HEK293 (cell line): ENCODE measurements around the gene CLRN1.

ENCODE experiments used
- CTCF ChIA-PET: fragments of 350-600 bp; formaldehyde crosslinking; extraction: SDS; loops from one replicate; lab custom pipeline; 2021; ENCODE audit warnings: antibody characterized with exemption; lab: Yijun Ruan, JAX
- POLR2A ChIA-PET: fragments of 300-600 bp; formaldehyde crosslinking; extraction: SDS; loops from one replicate; lab custom pipeline; 2020; ENCODE audit warnings: antibody characterized with exemption, inconsistent platforms; lab: Yijun Ruan, JAX
- H3K27ac ChIP-seq: fragments of 200-500 bp; sonication (Bioruptor generic); 2 replicates; pipeline ENCODE4 v1.5.1; 2014; ENCODE audit warnings: low read depth, low read length, control low read depth, inconsistent platforms; ENCODE audit errors: extremely low read depth
- H3K36me3 ChIP-seq, 2 experiments: fragments of 200-500 bp in 1 of 2; sonication (Bioruptor generic) in 1 of 2; 1 replicate in 1 of 2; 2 replicates in 1 of 2; pipeline ENCODE4 v1.5.1; 2014 to 2017; ENCODE audit warnings: inconsistent platforms in 2 of 2, low read length in 2 of 2; ENCODE audit not compliant: control insufficient read depth in 2 of 2, insufficient read depth in 1 of 2
- H3K4me1 ChIP-seq: fragments of 200-500 bp; sonication (Bioruptor generic); 2 replicates; pipeline ENCODE4 v1.5.1; 2014; ENCODE audit warnings: mild to moderate bottlenecking, low read length, inconsistent platforms; ENCODE audit not compliant: control insufficient read depth, insufficient read depth
- H3K4me3 ChIP-seq: 2 replicates; pipeline ENCODE4 v1.5.1; 2011; ENCODE audit warnings: low read depth, mild to moderate bottlenecking, control low read depth, low read length, moderate library complexity
- H3K9me3 ChIP-seq: fragments of 200-500 bp; sonication (Bioruptor generic); 2 replicates; pipeline ENCODE4 v1.5.1; 2014; ENCODE audit warnings: low read depth, low read length, inconsistent platforms; ENCODE audit not compliant: control insufficient read depth, insufficient read depth
- OSR2 ChIP-seq: fragments of 450-650 bp; formaldehyde crosslinking; IDR thresholded peaks from 2 replicates; pipeline ENCODE4 v1.5.1; 2016; ENCODE audit warnings: missing biosample characterization, missing genetic modification characterization
- ZBTB8A ChIP-seq: fragments of 450-650 bp; formaldehyde crosslinking; IDR thresholded peaks from 2 replicates; pipeline ENCODE4 v1.5.1; 2016; ENCODE audit warnings: missing biosample characterization, missing genetic modification characterization
- ZNF114 ChIP-seq: fragments of 450-650 bp; formaldehyde crosslinking; IDR thresholded peaks from 2 replicates; pipeline ENCODE4 v1.5.0; 2017; ENCODE audit warnings: missing biosample characterization, missing genetic modification characterization
- ZNF138 ChIP-seq: fragments of 450-650 bp; formaldehyde crosslinking; IDR thresholded peaks from 2 replicates; pipeline ENCODE4 v1.5.1; 2016; ENCODE audit warnings: missing biosample characterization, missing genetic modification characterization, borderline replicate concordance
- ZNF146 ChIP-seq: fragments of 450-650 bp; formaldehyde crosslinking; IDR thresholded peaks from 2 replicates; pipeline ENCODE4 v1.5.1; 2016; ENCODE audit warnings: missing biosample characterization, missing genetic modification characterization
- ZNF175 ChIP-seq: fragments of 450-650 bp; formaldehyde crosslinking; IDR thresholded peaks from 2 replicates; pipeline ENCODE4 v1.5.1; 2016; ENCODE audit warnings: missing biosample characterization, missing genetic modification characterization
- ZNF266 ChIP-seq: fragments of 450-650 bp; formaldehyde crosslinking; IDR thresholded peaks from 2 replicates; pipeline ENCODE4 v1.5.1; 2016; ENCODE audit warnings: missing biosample characterization, missing genetic modification characterization, low read depth
- ZNF404 ChIP-seq: fragments of 450-650 bp; formaldehyde crosslinking; IDR thresholded peaks from 2 replicates; pipeline ENCODE4 v1.5.1; 2017; ENCODE audit warnings: missing biosample characterization, missing genetic modification characterization
- ZNF423 ChIP-seq: fragments of 450-650 bp; formaldehyde crosslinking; IDR thresholded peaks from 2 replicates; pipeline ENCODE4 v1.5.1; 2016; ENCODE audit warnings: missing biosample characterization, missing genetic modification characterization
- ZNF426 ChIP-seq: fragments of 450-650 bp; formaldehyde crosslinking; IDR thresholded peaks from 2 replicates; pipeline ENCODE4 v1.5.1; 2017; ENCODE audit warnings: missing biosample characterization, missing genetic modification characterization, mild to moderate bottlenecking, inconsistent platforms, moderate library complexity
- ZNF600 ChIP-seq: fragments of 450-650 bp; formaldehyde crosslinking; IDR thresholded peaks from 2 replicates; pipeline ENCODE4 v1.5.1; 2016; ENCODE audit warnings: missing biosample characterization, missing genetic modification characterization
- ZNF670 ChIP-seq: fragments of 450-650 bp; formaldehyde crosslinking; IDR thresholded peaks from 2 replicates; pipeline ENCODE4 v1.5.1; 2016; ENCODE audit warnings: missing biosample characterization, missing genetic modification characterization, low read depth
- ZNF837 ChIP-seq: fragments of 450-650 bp; formaldehyde crosslinking; IDR thresholded peaks from 2 replicates; pipeline ENCODE4 v1.5.1; 2016; ENCODE audit warnings: missing biosample characterization, missing genetic modification characterization
- TF ChIP-seq, protein P1 (sequence below): fragments of 450-650 bp; formaldehyde crosslinking; IDR thresholded peaks from 2 replicates; pipeline ENCODE4 v1.5.1; 2016; ENCODE audit warnings: missing biosample characterization, missing genetic modification characterization
- TF ChIP-seq, protein P2 (sequence below): fragments of 450-650 bp; formaldehyde crosslinking; IDR thresholded peaks from 2 replicates; pipeline ENCODE4 v1.5.1; 2016; ENCODE audit warnings: missing biosample characterization, missing genetic modification characterization
- TF ChIP-seq, protein P3 (sequence below): fragments of 450-650 bp; formaldehyde crosslinking; conservative IDR thresholded peaks from 2 replicates; pipeline ENCODE4 v1.5.1; 2016; ENCODE audit warnings: low read depth, missing biosample characterization, missing genetic modification characterization
- TF ChIP-seq, protein P4 (sequence below): fragments of 450-650 bp; formaldehyde crosslinking; IDR thresholded peaks from 2 replicates; pipeline ENCODE4 v1.5.1; 2016; ENCODE audit warnings: missing biosample characterization, missing genetic modification characterization
- TF ChIP-seq, protein P5 (sequence below): fragments of 450-650 bp; formaldehyde crosslinking; IDR thresholded peaks from 2 replicates; pipeline ENCODE4 v1.5.1; 2016; ENCODE audit warnings: missing biosample characterization, missing genetic modification characterization
- TF ChIP-seq, protein P6 (sequence below): fragments of 450-650 bp; formaldehyde crosslinking; IDR thresholded peaks from 2 replicates; pipeline ENCODE4 v1.5.1; 2016; ENCODE audit warnings: missing biosample characterization, missing genetic modification characterization

Gene CLRN1

DNA sequence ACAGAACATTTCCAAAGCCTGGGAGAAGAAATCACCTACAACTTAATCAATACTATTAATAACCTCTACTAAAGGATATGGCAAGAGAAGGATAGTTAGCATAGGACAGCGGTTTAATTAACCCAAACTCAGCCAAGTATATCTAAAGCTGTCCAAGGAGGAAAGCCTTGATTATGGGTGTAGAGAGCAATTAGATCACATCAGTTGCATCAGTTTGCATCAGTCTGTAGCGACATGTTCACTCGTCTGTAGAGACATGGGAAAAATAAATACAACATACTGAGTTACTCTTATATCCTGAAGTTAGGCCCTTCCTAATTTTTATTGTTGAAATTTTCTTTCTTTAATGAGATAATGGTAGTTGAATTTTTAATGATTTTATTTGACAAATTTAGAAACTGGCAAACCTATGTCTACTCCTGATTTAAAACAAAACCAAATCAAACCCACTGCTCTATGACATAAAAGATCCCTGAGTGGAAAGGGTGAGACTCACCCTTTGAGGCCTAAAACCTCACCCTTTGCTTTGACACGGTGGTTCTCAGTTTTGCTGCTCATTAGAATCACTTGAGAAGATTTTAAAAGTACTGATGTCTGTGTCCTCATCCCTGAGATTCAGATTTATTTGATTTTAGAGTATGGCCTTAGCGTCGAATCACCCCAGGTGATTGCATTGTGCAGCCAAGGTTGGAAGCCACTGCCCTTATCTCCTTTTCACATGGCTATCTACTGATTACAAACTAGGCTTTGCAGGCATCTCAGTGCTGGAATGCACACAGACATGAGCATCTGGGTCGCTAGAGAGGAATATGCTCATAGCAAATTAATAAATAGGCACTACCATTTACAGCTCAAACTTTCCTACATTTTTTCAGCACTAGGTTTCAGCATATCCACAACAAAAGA, 2.8 kb upstream of the CLRN1 start:
- Histone ChIP-seq H3K4me1 (no peaks in the 10 kb centered on the region), H3K4me3 (no peak overlapping the region), H3K27ac (no peak overlapping the region), H3K36me3 (no peaks in the 10 kb centered on the region), H3K9me3 (no peaks in the 10 kb centered on the region)
- CTCF ChIA-PET, result interaction anchor here (0.5 kb wide), 1 partner anchor 1852 kb away, joined by 3 read pairs; no protein-coding TSS in a partner anchor
- POLR2A ChIA-PET, result no interaction called here
- TF ChIP-seq ZNF426 (no peak), ZNF423 (no peak), ZNF600 (no peak), ZNF670 (no peak), ZNF266 (tag by site-specific recombination) (no peak), ZNF404 (no peak), ZNF114 (tag by site-specific recombination) (no peak), ZNF837 (tag by site-specific recombination) (no peak), ZBTB8A (no peak), OSR2 (tag by site-specific recombination) (no peak), ZNF175 (tag by site-specific recombination) (no peak), ZNF146 (tag by site-specific recombination) (no peak), ZNF138 (tag by site-specific recombination) (no peak)
- TF ChIP-seq, protein P1, sequence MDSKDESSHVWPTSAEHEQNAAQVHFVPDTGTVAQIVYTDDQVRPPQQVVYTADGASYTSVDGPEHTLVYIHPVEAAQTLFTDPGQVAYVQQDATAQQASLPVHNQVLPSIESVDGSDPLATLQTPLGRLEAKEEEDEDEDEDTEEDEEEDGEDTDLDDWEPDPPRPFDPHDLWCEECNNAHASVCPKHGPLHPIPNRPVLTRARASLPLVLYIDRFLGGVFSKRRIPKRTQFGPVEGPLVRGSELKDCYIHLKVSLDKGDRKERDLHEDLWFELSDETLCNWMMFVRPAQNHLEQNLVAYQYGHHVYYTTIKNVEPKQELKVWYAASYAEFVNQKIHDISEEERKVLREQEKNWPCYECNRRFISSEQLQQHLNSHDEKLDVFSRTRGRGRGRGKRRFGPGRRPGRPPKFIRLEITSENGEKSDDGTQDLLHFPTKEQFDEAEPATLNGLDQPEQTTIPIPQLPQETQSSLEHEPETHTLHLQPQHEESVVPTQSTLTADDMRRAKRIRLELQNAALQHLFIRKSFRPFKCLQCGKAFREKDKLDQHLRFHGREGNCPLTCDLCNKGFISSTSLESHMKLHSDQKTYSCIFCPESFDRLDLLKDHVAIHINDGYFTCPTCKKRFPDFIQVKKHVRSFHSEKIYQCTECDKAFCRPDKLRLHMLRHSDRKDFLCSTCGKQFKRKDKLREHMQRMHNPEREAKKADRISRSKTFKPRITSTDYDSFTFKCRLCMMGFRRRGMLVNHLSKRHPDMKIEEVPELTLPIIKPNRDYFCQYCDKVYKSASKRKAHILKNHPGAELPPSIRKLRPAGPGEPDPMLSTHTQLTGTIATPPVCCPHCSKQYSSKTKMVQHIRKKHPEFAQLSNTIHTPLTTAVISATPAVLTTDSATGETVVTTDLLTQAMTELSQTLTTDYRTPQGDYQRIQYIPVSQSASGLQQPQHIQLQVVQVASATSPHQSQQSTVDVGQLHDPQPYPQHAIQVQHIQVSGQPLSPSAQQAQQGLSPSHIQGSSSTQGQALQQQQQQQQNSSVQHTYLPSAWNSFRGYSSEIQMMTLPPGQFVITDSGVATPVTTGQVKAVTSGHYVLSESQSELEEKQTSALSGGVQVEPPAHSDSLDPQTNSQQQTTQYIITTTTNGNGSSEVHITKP (tag by site-specific recombination), result no peak
- TF ChIP-seq, protein P2, sequence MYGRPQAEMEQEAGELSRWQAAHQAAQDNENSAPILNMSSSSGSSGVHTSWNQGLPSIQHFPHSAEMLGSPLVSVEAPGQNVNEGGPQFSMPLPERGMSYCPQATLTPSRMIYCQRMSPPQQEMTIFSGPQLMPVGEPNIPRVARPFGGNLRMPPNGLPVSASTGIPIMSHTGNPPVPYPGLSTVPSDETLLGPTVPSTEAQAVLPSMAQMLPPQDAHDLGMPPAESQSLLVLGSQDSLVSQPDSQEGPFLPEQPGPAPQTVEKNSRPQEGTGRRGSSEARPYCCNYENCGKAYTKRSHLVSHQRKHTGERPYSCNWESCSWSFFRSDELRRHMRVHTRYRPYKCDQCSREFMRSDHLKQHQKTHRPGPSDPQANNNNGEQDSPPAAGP, result no peak
- TF ChIP-seq, protein P3, sequence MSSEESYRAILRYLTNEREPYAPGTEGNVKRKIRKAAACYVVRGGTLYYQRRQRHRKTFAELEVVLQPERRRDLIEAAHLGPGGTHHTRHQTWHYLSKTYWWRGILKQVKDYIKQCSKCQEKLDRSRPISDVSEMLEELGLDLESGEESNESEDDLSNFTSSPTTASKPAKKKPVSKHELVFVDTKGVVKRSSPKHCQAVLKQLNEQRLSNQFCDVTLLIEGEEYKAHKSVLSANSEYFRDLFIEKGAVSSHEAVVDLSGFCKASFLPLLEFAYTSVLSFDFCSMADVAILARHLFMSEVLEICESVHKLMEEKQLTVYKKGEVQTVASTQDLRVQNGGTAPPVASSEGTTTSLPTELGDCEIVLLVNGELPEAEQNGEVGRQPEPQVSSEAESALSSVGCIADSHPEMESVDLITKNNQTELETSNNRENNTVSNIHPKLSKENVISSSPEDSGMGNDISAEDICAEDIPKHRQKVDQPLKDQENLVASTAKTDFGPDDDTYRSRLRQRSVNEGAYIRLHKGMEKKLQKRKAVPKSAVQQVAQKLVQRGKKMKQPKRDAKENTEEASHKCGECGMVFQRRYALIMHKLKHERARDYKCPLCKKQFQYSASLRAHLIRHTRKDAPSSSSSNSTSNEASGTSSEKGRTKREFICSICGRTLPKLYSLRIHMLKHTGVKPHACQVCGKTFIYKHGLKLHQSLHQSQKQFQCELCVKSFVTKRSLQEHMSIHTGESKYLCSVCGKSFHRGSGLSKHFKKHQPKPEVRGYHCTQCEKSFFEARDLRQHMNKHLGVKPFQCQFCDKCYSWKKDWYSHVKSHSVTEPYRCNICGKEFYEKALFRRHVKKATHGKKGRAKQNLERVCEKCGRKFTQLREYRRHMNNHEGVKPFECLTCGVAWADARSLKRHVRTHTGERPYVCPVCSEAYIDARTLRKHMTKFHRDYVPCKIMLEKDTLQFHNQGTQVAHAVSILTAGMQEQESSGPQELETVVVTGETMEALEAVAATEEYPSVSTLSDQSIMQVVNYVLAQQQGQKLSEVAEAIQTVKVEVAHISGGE, result no peak
- TF ChIP-seq, protein P4, sequence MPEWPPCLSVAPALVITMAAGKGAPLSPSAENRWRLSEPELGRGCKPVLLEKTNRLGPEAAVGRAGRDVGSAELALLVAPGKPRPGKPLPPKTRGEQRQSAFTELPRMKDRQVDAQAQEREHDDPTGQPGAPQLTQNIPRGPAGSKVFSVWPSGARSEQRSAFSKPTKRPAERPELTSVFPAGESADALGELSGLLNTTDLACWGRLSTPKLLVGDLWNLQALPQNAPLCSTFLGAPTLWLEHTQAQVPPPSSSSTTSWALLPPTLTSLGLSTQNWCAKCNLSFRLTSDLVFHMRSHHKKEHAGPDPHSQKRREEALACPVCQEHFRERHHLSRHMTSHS (tag by site-specific recombination), result no peak
- TF ChIP-seq, protein P5, sequence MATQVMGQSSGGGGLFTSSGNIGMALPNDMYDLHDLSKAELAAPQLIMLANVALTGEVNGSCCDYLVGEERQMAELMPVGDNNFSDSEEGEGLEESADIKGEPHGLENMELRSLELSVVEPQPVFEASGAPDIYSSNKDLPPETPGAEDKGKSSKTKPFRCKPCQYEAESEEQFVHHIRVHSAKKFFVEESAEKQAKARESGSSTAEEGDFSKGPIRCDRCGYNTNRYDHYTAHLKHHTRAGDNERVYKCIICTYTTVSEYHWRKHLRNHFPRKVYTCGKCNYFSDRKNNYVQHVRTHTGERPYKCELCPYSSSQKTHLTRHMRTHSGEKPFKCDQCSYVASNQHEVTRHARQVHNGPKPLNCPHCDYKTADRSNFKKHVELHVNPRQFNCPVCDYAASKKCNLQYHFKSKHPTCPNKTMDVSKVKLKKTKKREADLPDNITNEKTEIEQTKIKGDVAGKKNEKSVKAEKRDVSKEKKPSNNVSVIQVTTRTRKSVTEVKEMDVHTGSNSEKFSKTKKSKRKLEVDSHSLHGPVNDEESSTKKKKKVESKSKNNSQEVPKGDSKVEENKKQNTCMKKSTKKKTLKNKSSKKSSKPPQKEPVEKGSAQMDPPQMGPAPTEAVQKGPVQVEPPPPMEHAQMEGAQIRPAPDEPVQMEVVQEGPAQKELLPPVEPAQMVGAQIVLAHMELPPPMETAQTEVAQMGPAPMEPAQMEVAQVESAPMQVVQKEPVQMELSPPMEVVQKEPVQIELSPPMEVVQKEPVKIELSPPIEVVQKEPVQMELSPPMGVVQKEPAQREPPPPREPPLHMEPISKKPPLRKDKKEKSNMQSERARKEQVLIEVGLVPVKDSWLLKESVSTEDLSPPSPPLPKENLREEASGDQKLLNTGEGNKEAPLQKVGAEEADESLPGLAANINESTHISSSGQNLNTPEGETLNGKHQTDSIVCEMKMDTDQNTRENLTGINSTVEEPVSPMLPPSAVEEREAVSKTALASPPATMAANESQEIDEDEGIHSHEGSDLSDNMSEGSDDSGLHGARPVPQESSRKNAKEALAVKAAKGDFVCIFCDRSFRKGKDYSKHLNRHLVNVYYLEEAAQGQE (tag by site-specific recombination), result no peak
- TF ChIP-seq, protein P6, sequence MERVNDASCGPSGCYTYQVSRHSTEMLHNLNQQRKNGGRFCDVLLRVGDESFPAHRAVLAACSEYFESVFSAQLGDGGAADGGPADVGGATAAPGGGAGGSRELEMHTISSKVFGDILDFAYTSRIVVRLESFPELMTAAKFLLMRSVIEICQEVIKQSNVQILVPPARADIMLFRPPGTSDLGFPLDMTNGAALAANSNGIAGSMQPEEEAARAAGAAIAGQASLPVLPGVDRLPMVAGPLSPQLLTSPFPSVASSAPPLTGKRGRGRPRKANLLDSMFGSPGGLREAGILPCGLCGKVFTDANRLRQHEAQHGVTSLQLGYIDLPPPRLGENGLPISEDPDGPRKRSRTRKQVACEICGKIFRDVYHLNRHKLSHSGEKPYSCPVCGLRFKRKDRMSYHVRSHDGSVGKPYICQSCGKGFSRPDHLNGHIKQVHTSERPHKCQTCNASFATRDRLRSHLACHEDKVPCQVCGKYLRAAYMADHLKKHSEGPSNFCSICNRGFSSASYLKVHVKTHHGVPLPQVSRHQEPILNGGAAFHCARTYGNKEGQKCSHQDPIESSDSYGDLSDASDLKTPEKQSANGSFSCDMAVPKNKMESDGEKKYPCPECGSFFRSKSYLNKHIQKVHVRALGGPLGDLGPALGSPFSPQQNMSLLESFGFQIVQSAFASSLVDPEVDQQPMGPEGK (tag by site-specific recombination), result no peak
